Measurements from ENCODE around the gene PRTN3. TPM values are rescaled to one million over a fixed set of nuclear protein-coding genes. Genes with fewer than 3 reads are reported as not detected.

PRTN3 gene
- total RNA-seq, 2 donors from 2014 or later, result not detected

DNA sequence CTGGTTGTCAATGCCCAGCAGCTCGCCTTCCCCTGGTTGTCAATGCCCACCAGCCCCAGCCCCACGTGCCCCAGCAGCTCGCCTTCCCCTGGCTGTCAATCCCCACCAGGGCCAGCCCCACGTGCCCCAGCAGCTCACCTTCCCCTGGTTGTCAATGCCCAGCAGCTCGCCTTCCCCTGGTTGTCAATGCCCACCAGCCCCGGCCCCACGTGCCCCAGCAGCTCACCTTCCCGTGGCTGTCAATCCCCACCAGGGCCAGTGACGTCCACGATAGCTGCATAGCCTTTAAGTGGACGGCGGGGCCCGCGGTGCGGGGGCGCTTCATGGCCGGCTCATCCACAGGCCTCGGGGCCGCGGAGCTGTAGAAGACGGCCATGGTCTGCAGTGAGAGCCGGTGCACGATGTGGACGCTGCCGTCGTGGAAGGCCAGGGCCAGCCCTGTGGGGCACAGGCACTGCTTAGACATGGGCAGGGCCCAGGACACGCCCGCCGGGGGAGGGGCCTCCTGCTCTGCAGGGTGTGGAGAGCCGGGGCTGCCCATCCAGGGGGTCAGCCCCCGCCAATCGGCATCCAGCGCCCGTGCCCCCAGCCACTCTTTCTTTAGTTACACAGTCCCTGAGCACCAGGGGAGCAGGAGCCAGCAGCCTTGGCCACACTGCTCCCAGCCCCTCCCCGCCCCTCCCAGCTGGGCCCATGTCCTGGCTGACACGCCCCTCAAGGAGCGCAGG is 39.1 kb downstream of the PRTN3 start:
- H3K4me3 Mint-ChIP-seq, result no peak overlapping the region
- H3K9ac ChIP-seq (ENCODE audit: extremely low read depth, low read length, poor library complexity, severe bottlenecking), result no peak overlapping the region
- H3K27ac Mint-ChIP-seq, result no peak overlapping the region
- H3K4me1 ChIP-seq (ENCODE audit: control insufficient read depth, insufficient read depth, low read length), result no peaks in the 10 kb centered on the region
- H3K4me3 ChIP-seq (ENCODE audit: low read length), result no peak overlapping the region
- H3K36me3 Mint-ChIP-seq (ENCODE audit: low read depth), result peaks cover 43% of the 10 kb centered on the region
- peak; percentile 34 for DNase-seq
- no peak overlapping the region for H3K27ac ChIP-seq (ENCODE audit: low read depth, low read length)
- no peaks in the 10 kb centered on the region for H3K4me1 Mint-ChIP-seq
- no peaks in the 10 kb centered on the region for H3K9me3 Mint-ChIP-seq
- no peaks in the 10 kb centered on the region for H3K9me3 ChIP-seq (ENCODE audit: control insufficient read depth, low read length)
- no peaks in the 10 kb centered on the region for H3K27me3 Mint-ChIP-seq (ENCODE audit: insufficient read depth)
- peaks cover 31% of the 10 kb centered on the region for H3K36me3 ChIP-seq (ENCODE audit: control insufficient read depth, insufficient read depth, low read length)
- TF ChIP-seq CTCF (conservative IDR thresholded peaks at IDR 0.05), result no peak
- H3K27me3 ChIP-seq (ENCODE audit: control insufficient read depth, insufficient read depth, low read length, poor library complexity, severe bottlenecking), result no peaks in the 10 kb centered on the region
- WGBS, 2 experiments (ENCODE audit: insufficient coverage in 1 of 2, insufficient read length in 1 of 2), result 90 to 97% methylated on average over 32 to 37 of the region's 37 CpGs

DNA sequence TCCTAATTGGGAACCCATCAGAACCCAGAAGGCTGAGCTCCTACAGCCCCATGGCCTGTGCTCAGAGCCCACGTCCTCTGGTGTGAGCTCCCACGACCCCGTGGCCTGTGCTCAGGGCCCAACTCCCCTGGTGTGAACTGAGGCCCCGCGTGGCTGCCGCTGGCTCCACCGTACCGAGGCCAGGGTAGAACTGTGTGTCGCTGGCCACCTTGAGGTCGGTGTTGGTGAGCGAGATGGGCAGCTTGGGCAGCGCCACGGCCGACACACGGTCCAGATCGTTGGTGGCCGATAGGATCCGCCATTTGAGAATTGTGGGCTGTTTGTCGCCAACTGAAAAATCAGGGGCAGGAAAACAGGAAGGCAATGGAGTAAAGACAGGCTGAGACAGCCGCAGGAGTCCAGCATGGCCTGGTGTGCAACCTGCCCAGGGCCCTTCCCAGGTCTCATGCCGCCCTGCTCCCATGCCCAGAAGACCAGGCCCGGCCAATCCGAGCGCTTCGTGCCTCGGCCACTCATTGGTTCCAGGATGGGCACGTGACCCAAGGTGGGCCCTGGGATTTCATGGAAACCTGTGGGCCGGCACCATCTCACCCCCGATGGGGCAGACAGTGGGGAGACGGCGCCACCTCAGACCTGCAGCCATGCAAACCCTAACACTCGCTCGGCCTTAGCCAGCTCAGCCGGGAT is 40.7 kb downstream of the PRTN3 start:
- DNase-seq, result peak; percentile 39
- no peaks in the 10 kb centered on the region for H3K9me3 ChIP-seq (ENCODE audit: control insufficient read depth, low read length)
- 97% methylated on average over 21 to 34 of the region's 34 CpGs for WGBS, 2 experiments (ENCODE audit: insufficient coverage in 1 of 2, insufficient read length in 1 of 2)
- H3K9me3 Mint-ChIP-seq, result no peaks in the 10 kb centered on the region
- no peak overlapping the region for H3K4me3 ChIP-seq (ENCODE audit: low read length)
- H3K4me1 Mint-ChIP-seq, result no peaks in the 10 kb centered on the region
- H3K27ac ChIP-seq (ENCODE audit: low read depth, low read length), result no peak overlapping the region
- H3K27me3 ChIP-seq (ENCODE audit: control insufficient read depth, insufficient read depth, low read length, poor library complexity, severe bottlenecking), result no peaks in the 10 kb centered on the region
- H3K4me3 Mint-ChIP-seq, result no peak overlapping the region
- peaks cover 38% of the 10 kb centered on the region for H3K36me3 Mint-ChIP-seq (ENCODE audit: low read depth)
- H3K27me3 Mint-ChIP-seq (ENCODE audit: insufficient read depth), result no peaks in the 10 kb centered on the region
- H3K36me3 ChIP-seq (ENCODE audit: control insufficient read depth, insufficient read depth, low read length), result peaks cover 43% of the 10 kb centered on the region
- H3K4me1 ChIP-seq (ENCODE audit: control insufficient read depth, insufficient read depth, low read length), result no peaks in the 10 kb centered on the region
- H3K27ac Mint-ChIP-seq, result no peak overlapping the region
- no peak overlapping the region for H3K9ac ChIP-seq (ENCODE audit: extremely low read depth, low read length, poor library complexity, severe bottlenecking)
- no peak for TF ChIP-seq CTCF (conservative IDR thresholded peaks at IDR 0.05)

DNA sequence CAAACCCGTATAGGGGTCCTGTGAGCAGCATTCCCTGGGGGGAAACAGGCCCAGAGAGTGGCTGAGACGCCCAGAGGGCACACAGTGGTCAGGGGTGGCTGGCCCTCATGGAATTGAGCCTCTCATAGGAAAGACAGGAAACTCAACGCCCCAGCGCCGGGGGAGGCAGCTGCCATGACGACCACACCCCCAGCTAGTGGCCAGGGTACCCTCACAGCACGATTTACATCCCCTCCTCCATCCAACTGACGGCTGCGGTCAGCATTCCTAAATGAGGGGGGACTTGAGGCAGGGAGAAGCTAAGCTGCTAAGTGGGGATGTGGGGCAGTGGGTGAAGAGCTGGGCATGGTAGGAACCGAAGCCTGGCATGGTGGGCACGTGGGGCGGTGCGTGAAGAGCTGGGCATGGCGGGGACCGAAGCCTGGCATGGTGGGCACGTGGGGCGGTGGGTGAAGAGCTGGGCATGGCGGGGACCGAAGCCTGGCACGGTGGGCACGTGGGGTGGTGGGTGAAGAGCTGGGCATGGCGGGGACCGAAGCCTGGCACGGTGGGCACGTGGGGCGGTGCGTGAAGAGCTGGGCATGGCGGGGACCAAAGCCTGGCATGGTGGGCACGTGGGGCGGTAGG is 42.2 kb downstream of the PRTN3 start:
- Histone ChIP-seq H3K4me3 (ENCODE audit: low read length) (no peak overlapping the region), H3K27ac (ENCODE audit: low read depth, low read length) (no peak overlapping the region), H3K36me3 (ENCODE audit: control insufficient read depth, insufficient read depth, low read length) (peaks cover 46% of the 10 kb centered on the region), H3K4me1 (ENCODE audit: control insufficient read depth, insufficient read depth, low read length) (no peaks in the 10 kb centered on the region), H3K27me3 (ENCODE audit: control insufficient read depth, insufficient read depth, low read length, poor library complexity, severe bottlenecking) (no peaks in the 10 kb centered on the region), H3K9ac (ENCODE audit: extremely low read depth, low read length, poor library complexity, severe bottlenecking) (no peak overlapping the region), H3K9me3 (ENCODE audit: control insufficient read depth, low read length) (no peaks in the 10 kb centered on the region)
- no peaks in the 10 kb centered on the region for H3K4me1 Mint-ChIP-seq
- no peak overlapping the region for H3K27ac Mint-ChIP-seq
- no peaks in the 10 kb centered on the region for H3K9me3 Mint-ChIP-seq
- 94 to 100% methylated on average over 2 to 16 of the region's 30 CpGs for WGBS, 2 experiments (ENCODE audit: insufficient coverage in 1 of 2, insufficient read length in 1 of 2)
- no peak for TF ChIP-seq CTCF (conservative IDR thresholded peaks at IDR 0.05)
- DNase-seq, result no peak
- peaks cover 41% of the 10 kb centered on the region for H3K36me3 Mint-ChIP-seq (ENCODE audit: low read depth)
- no peak overlapping the region for H3K4me3 Mint-ChIP-seq
- no peaks in the 10 kb centered on the region for H3K27me3 Mint-ChIP-seq (ENCODE audit: insufficient read depth)
